Lung (tissue), 12 donors: ENCODE results near the gene MRPL12. TPM values are rescaled to one million over a fixed set of nuclear protein-coding genes. Genes with fewer than 3 reads are reported as not detected.

Source experiments
- ATAC-seq: fragments of 200-7000 bp; cut with Tn5 transposase; one replicate; pipeline ENCODE4 v1.9.1; 2020; ENCODE audit warnings: moderate number of reproducible peaks; ENCODE audit not compliant: insufficient read depth, low FRiP score
- DNase-seq, 3 donors: peaks; one replicate each; pipeline ENCODE4 v3.0.0-alpha.2; 2013 to 2017
- H3K27ac ChIP-seq, 2 donors: one replicate each; pipeline ENCODE4 v1.5.1; 2013; ENCODE audit warnings: mild to moderate bottlenecking in 2 of 2, moderate library complexity in 2 of 2, control low read depth in 1 of 2, inconsistent platforms in 1 of 2, low read depth in 1 of 2, low read length in 1 of 2
- H3K27me3 ChIP-seq, 3 donors: one replicate each; pipeline ENCODE4 v1.5.1; 2013; ENCODE audit warnings: low read length in 2 of 3; ENCODE audit not compliant: control insufficient read depth in 3 of 3, insufficient read depth in 3 of 3
- H3K36me3 ChIP-seq, 4 donors: one replicate each; pipeline ENCODE4 v1.5.1; 2013; ENCODE audit warnings: low read length in 4 of 4, mild to moderate bottlenecking in 1 of 4, moderate library complexity in 1 of 4; ENCODE audit not compliant: control insufficient read depth in 4 of 4, insufficient read depth in 4 of 4
- H3K4me1 ChIP-seq, 5 donors: one replicate each; pipeline ENCODE4 v1.5.1; 2013; ENCODE audit warnings: low read length in 5 of 5, mild to moderate bottlenecking in 2 of 5, moderate library complexity in 1 of 5; ENCODE audit not compliant: control insufficient read depth in 5 of 5, insufficient read depth in 5 of 5
- H3K4me3 ChIP-seq: one replicate; pipeline ENCODE4 v1.5.1; 2013; ENCODE audit warnings: mild to moderate bottlenecking, control low read depth, moderate library complexity
- H3K9ac ChIP-seq, 2 donors: one replicate each; pipeline ENCODE4 v1.5.1; 2013; ENCODE audit warnings: low read length in 2 of 2, control low read depth in 1 of 2; ENCODE audit not compliant: insufficient read depth in 1 of 2
- H3K9me3 ChIP-seq, 4 donors: one replicate each; pipeline ENCODE4 v1.5.1; 2013; ENCODE audit warnings: low read length in 3 of 4, mild to moderate bottlenecking in 1 of 4, moderate library complexity in 1 of 4; ENCODE audit not compliant: control insufficient read depth in 4 of 4, insufficient read depth in 3 of 4
- WGBS, 2 donors: extraction: QIAGEN DNeasy Blood & Tissue Kit; methylation state at CpG; one replicate each; pipeline ENCODE4 v1.1.7; 2013; 5-methylcytosine and 5-hydroxymethylcytosine counted together
- polyA plus RNA-seq, 2 donors: library from polyadenylated mRNA; stranded (reverse); fragments of 200-250 nt; gene quantifications; one replicate each; pipeline ENCODE4 v1.2.1, GENCODE V29; 2013
- total RNA-seq, 2 donors: library from RNA; depleted of rRNA in 1 of 2; stranded (reverse); fragments of >200 nt in 1 of 2; gene quantifications; one replicate each; pipeline ENCODE4 v1.2.1, GENCODE V29; 2014 to 2021
- TF ChIP-seq, protein P1 (sequence below): IDR thresholded peaks from 2 replicates; pipeline ENCODE4 v1.5.1; 2012; ENCODE audit warnings: mild to moderate bottlenecking; ENCODE audit errors: control extremely low read depth, extremely low read depth
- donor health status: control.
- donor health status: control.
- donor health status: Bipolar disorder and iron deficiency.
- donor health status: healthy.
- donor health status: DM: yes; HTN: yes; CAD: no.

The MRPL12 gene
- total and polyA plus RNA-seq, 4 donors: 6.1 to 154 (median 104) TPM

DNA sequence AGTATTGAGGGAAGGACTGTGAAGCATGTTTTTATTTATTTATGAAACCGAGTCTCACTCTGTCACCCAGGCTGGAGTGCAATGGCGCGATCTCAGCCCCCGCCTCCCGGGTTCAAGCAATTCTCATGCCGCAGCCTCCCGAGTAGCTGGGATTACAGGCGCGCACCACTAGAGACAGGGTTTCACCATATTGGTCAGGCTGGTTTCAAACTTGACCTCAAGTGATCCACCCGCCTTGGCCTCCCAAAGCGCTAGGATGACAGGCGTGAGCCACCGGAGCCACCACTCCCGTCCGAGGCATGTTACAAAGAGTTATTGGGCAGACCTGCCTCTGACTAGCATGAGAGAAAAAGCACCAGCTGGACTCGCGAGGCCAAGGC lies 3.1 kb downstream of the MRPL12 start:
- no peak overlapping the region for H3K4me3 ChIP-seq
- TF ChIP-seq, protein P1, sequence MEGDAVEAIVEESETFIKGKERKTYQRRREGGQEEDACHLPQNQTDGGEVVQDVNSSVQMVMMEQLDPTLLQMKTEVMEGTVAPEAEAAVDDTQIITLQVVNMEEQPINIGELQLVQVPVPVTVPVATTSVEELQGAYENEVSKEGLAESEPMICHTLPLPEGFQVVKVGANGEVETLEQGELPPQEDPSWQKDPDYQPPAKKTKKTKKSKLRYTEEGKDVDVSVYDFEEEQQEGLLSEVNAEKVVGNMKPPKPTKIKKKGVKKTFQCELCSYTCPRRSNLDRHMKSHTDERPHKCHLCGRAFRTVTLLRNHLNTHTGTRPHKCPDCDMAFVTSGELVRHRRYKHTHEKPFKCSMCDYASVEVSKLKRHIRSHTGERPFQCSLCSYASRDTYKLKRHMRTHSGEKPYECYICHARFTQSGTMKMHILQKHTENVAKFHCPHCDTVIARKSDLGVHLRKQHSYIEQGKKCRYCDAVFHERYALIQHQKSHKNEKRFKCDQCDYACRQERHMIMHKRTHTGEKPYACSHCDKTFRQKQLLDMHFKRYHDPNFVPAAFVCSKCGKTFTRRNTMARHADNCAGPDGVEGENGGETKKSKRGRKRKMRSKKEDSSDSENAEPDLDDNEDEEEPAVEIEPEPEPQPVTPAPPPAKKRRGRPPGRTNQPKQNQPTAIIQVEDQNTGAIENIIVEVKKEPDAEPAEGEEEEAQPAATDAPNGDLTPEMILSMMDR: no peak
- peaks cover 0 to 24% (median 5%) of the 10 kb centered on the region in 4 donors for H3K36me3 ChIP-seq
- H3K9me3 ChIP-seq: no peaks in the 10 kb centered on the region
- H3K9ac ChIP-seq: no peak overlapping the region
- H3K27me3 ChIP-seq: peaks cover 0 to 8% (median 8%) of the 10 kb centered on the region in 3 donors
- ATAC-seq (no peak), DNase-seq (no peak)
- H3K27ac ChIP-seq: no peak overlapping the region
- WGBS, 2 donors: 94% methylated on average over 17 of the region's 17 CpGs
- H3K4me1 ChIP-seq: peaks cover 0 to 33% (median 20%) of the 10 kb centered on the region in 5 donors

DNA sequence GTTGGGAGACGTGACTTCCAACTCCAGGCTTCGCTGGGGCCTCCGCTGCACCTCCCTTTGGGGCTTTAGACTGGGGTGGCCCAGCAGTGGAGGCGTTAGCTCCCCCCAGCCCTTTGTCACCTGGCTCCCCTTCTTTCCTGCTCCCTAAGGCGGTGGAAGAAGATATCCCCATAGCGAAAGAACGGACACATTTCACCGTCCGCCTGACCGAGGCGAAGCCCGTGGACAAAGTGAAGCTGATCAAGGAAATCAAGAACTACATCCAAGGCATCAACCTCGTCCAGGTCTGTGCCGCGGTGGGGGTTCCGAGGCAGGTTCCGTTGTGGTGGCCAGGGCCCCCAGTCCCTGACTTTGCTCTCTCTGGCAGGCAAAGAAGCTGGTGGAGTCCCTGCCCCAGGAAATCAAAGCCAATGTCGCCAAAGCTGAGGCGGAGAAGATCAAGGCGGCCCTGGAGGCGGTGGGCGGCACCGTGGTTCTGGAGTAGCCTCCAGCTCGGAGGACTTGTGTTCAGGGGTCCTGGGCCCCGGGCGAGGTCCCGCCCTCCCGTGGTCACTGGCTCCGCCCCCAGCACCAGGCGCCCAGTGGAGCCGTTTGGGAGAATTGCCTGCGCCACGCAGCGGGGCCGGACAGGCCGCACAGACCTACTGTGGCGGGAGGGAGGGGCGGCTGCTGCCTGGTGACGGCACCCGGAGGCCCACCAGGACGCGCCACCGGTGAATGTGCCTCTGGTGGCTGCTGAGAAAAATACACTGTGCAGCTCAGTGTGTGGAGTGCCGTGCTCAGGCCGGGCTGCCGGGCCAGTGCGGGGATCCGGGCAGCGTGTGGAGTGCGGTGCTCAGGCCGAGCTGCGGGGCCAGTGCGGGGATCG lies 3.8 kb downstream of the MRPL12 start:
- DNase-seq (no peak), ATAC-seq (no peak)
- no peaks in the 10 kb centered on the region for H3K9me3 ChIP-seq
- WGBS, 2 donors: 93 to 94% methylated on average over 48 to 54 of the region's 54 CpGs
- peaks cover 0 to 20% (median 5%) of the 10 kb centered on the region in 4 donors for H3K36me3 ChIP-seq
- no peak overlapping the region for H3K9ac ChIP-seq
- H3K4me3 ChIP-seq: no peak overlapping the region
- TF ChIP-seq, protein P1: no peak
- no peak overlapping the region for H3K27ac ChIP-seq
- peaks cover 0 to 27% (median 16%) of the 10 kb centered on the region in 5 donors for H3K4me1 ChIP-seq
- H3K27me3 ChIP-seq: peaks cover 0 to 10% (median 9%) of the 10 kb centered on the region in 3 donors

DNA sequence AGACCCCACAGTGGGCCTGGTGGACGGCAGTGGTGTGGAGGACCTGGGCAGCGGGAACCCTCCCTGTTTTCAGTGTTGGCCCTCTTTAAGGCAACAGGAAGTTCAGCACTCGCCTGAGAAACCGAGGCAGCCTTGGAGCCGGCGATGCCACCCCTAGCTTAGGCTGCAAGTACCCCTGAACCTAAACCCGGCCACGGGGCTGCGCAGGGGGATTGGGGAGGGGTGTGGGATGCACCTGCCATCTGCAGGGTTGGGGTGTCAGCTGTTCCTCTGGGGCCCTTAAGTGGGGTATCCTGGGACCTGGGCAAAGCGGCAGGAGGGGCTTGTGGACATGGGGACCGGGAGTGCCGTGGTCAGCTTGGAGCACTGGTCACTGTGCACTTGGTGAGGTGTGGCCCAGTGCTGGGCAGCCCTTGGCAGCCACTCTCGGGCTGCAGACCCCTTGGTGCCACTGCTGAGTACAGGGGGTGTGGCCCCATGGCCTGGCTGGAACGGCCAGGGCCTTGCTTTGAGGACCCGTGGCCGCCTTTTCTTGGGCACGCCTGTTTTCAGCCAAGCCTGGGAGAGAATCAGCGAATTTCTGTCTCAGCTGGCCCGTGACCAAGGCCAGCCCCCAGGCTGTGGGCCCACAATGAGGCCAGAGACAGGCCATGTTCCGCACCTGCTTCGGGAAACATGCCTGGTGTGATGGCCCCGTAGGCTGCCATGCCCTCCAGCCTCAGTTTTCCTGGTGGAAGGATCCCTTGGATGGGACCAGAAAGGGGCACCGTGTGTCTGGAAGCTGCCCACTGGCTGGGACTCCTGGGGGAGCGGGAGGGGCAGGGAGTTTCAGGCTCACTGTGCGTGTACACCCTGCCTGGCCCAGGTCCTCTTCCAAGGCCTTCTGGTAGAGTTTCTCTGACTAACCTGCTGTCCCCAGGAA lies 4.8 kb downstream of the MRPL12 start:
- H3K9me3 ChIP-seq: no peaks in the 10 kb centered on the region
- DNase-seq (no peak), ATAC-seq (no peak)
- WGBS, 2 donors: 86 to 93% methylated on average over 25 of the region's 25 CpGs
- H3K4me1 ChIP-seq: peaks cover 0 to 26% (median 12%) of the 10 kb centered on the region in 5 donors
- H3K36me3 ChIP-seq: peaks cover 0 to 20% (median 5%) of the 10 kb centered on the region in 4 donors
- TF ChIP-seq, protein P1: no peak
- H3K27me3 ChIP-seq: peaks cover 0 to 10% (median 9%) of the 10 kb centered on the region in 3 donors
- no peak overlapping the region for H3K27ac ChIP-seq
- no peak overlapping the region for H3K4me3 ChIP-seq
- H3K9ac ChIP-seq: no peak overlapping the region
